HG03108 (cell line): Measurements from ENCODE around the gene ATG9B.
A peak's percentile ranks its signal among the peaks of the same experiment; 100 is the strongest.

Experiments used
- ATAC-seq: cut with Tn5 transposase; IDR thresholded peaks from one replicate; pipeline ENCODE4 v1.9.1; 2021; ENCODE audit warnings: moderate library complexity; ENCODE audit not compliant: unreplicated experiment

Gene ATG9B

GRCh38 chr7:150988230-150989226 is 35.8 kb downstream of the ATG9B start:
- no peak for ATAC-seq

- ATAC-seq = no peak
Observed at GRCh38 chr7:150986556-150986955, 37.7 kb downstream of the ATG9B start.

GRCh38 chr7:150986099-150986512 is 38.2 kb downstream of the ATG9B start:
- no peak for ATAC-seq

- ATAC-seq = no peak
Observed at GRCh38 chr7:150983893-150984368, 40.4 kb downstream of the ATG9B start.

- no peak for ATAC-seq
Observed at GRCh38 chr7:150982351-150982750, 41.9 kb downstream of the ATG9B start.

- ATAC-seq = no peak
Observed at GRCh38 chr7:150981644-150982043, 42.6 kb downstream of the ATG9B start.

GRCh38 chr7:150980663-150981062 is 43.6 kb downstream of the ATG9B start:
- ATAC-seq = no peak

- ATAC-seq = no peak
Observed at GRCh38 chr7:150979713-150980390, 44.4 kb downstream of the ATG9B start.

GRCh38 chr7:150978126-150978789 is 46.0 kb downstream of the ATG9B start, which contains the start of gene KCNH2:
KCNH2 (minus strand) TSS chr7:150978321; CDS start chr7:150977913, 408 bp downstream.
- no peak for ATAC-seq

GRCh38 chr7:150977382-150978125 is 46.7 kb downstream of the ATG9B start:
- ATAC-seq = no peak

- ATAC-seq = no peak
Observed at GRCh38 chr7:150976529-150977381, 47.5 kb downstream of the ATG9B start.

GRCh38 chr7:150975536-150976319 is 48.6 kb downstream of the ATG9B start:
- no peak for ATAC-seq

GRCh38 chr7:150974468-150975391 is 49.6 kb downstream of the ATG9B start:
- peak; percentile 33 for ATAC-seq

GRCh38 chr7:150973571-150974451 is 50.5 kb downstream of the ATG9B start:
- ATAC-seq = no peak

GRCh38 chr7:150972741-150973140 is 51.6 kb downstream of the ATG9B start:
- ATAC-seq = no peak

- ATAC-seq = no peak
Observed at GRCh38 chr7:150972023-150972468, 52.2 kb downstream of the ATG9B start.
